Panc1 (cell line): ENCODE measurements around the gene WNK1. TPM values are rescaled to one million over a fixed set of nuclear protein-coding genes. Genes with fewer than 3 reads are reported as not detected.

Experiments used
- ATAC-seq: fragments of 200-7000 bp; cut with Tn5 transposase; 2 replicates; pipeline ENCODE4 v1.9.1; 2020; ENCODE audit warnings: mild to moderate bottlenecking, moderate library complexity
- BruUV-seq: library from RNA; stranded (reverse); fragments of 400-500 nt; replicated peaks from 2 replicates; lab custom pipeline; 2021; lab: Mats Ljungman, UMichigan
- CTCF ChIA-PET: fragments of 300-600 bp; sonication (Branson Sonifier 250); formaldehyde crosslinking; loops from one replicate; lab custom pipeline; 2022; ENCODE audit warnings: antibody characterized with exemption; lab: Charles Lee
- POLR2A ChIA-PET: fragments of 300-600 bp; sonication (Branson Sonifier 250); formaldehyde crosslinking; loops from one replicate; lab custom pipeline; 2022; ENCODE audit warnings: antibody characterized with exemption; lab: Charles Lee
- DNase-seq: peaks from one replicate; pipeline ENCODE4 v3.0.0-alpha.2; 2010; ENCODE audit warnings: low read depth, low spot score
- H3K27ac ChIP-seq: 2 replicates; pipeline ENCODE4 v1.5.1; 2011; ENCODE audit warnings: mild to moderate bottlenecking, low read length, inconsistent platforms
- H3K27me3 ChIP-seq: fragments of 200-500 bp; sonication (Bioruptor generic); 2 replicates; pipeline ENCODE4 v1.6.0; 2014; ENCODE audit warnings: low read length, inconsistent platforms; ENCODE audit not compliant: control insufficient read depth, insufficient read depth
- H3K36me3 ChIP-seq: fragments of 200-500 bp; sonication (Bioruptor generic); 2 replicates; pipeline ENCODE4 v1.5.1; 2014; ENCODE audit warnings: inconsistent platforms, mild to moderate bottlenecking, low read length, moderate library complexity; ENCODE audit not compliant: control insufficient read depth, insufficient read depth
- H3K4me1 ChIP-seq: 2 replicates; pipeline ENCODE4 v1.5.1; 2011; ENCODE audit warnings: inconsistent platforms, mild to moderate bottlenecking, low read length, moderate library complexity; ENCODE audit not compliant: control insufficient read depth, insufficient read depth
- H3K4me3 ChIP-seq, 2 experiments: 2 replicates each; pipeline ENCODE4 v1.5.1; 2011 to 2012; ENCODE audit warnings: low read depth in 2 of 2, low read length in 2 of 2, mild to moderate bottlenecking in 2 of 2, inconsistent platforms in 1 of 2, moderate library complexity in 1 of 2
- H3K9me3 ChIP-seq: fragments of 200-500 bp; sonication (Bioruptor generic); 2 replicates; pipeline ENCODE4 v1.5.1; 2014; ENCODE audit warnings: low read depth, mild to moderate bottlenecking, inconsistent platforms, low read length, moderate library complexity; ENCODE audit not compliant: control insufficient read depth, insufficient read depth
- CTCF ChIP-seq: fragments of 450-650 bp; IDR thresholded peaks from 2 replicates; pipeline ENCODE4 v1.5.1; 2017; ENCODE audit warnings: mild to moderate bottlenecking
- POLR2AphosphoS5 ChIP-seq: IDR thresholded peaks from 2 replicates; pipeline ENCODE4 v1.6.1; 2012; ENCODE audit warnings: mild to moderate bottlenecking, low read depth, low read length, moderate library complexity
- SIN3A ChIP-seq: IDR thresholded peaks from 2 replicates; pipeline ENCODE4 v1.6.1; 2012; ENCODE audit warnings: low read depth, mild to moderate bottlenecking, low read length, moderate library complexity, borderline replicate concordance; ENCODE audit not compliant: insufficient read depth
- TCF7L2 ChIP-seq: IDR thresholded peaks from 2 replicates; pipeline ENCODE4 v1.6.1; 2011; ENCODE audit warnings: mild to moderate bottlenecking, low read depth, low read length, inconsistent platforms
- in situ Hi-C: cut with HindIII; loops from 2 replicates; pipeline ENCODE4 v1.10.0; 2016; ENCODE audit warnings: low sequenced_read_pairs, low pct_unique_long_range_greater_than_20kb
- intact Hi-C: fragments of 100-400 bp; cut with micrococcal nuclease; formaldehyde crosslinking; loops from one replicate; pipeline ENCODE4 v1.10.0; 2022; ENCODE audit not compliant: unreplicated experiment
- total RNA-seq: library from RNA; stranded (reverse); gene quantifications from one replicate; pipeline ENCODE4 v1.2.1, GENCODE V29; 2021; ENCODE audit not compliant: unreplicated experiment
- TF ChIP-seq, protein P1 (sequence below), 2 experiments: IDR thresholded peaks; 2 replicates each; pipeline ENCODE4 v1.6.1; 2011 to 2012; ENCODE audit warnings: low read depth in 2 of 2, control low read depth in 1 of 2, low read length in 1 of 2, mild to moderate bottlenecking in 1 of 2, moderate library complexity in 1 of 2; ENCODE audit not compliant: insufficient read depth in 1 of 2

WNK1 gene
- total RNA-seq, 1 experiment from 2014 or later = 181 TPM

DNA sequence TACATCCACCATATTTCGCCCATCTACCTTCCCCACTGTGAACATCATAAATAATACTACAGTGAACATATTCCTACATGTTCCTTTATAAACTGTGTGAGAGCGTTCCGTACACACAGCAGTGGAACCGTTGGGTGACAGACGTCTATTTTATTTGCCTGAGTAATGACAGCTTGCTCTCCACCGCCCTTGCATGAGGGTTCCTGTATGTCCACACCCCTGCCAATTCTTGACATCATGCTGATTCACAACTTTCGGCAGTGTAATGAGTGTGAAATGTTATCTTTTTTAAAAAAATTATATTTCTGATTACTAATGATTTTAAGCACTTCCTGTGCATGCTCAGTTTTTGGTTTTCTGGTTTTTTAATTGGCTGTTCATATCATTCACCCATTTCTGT, 201.4 kb downstream of the WNK1 start:
- intact Hi-C loops = no loop called here
- Histone ChIP-seq H3K4me1 (peaks cover 5% of the 10 kb centered on the region; the same call in 1 of the 2 replicates), H3K4me3 (no peak overlapping the region), H3K9me3 (no peaks in the 10 kb centered on the region), H3K27ac (peak overlapping the region; percentile 73), H3K27me3 (no peaks in the 10 kb centered on the region), H3K36me3 (no peaks in the 10 kb centered on the region; the same call in 1 of the 2 replicates)
- in situ Hi-C loops = no loop called here
- ATAC-seq (no peak), DNase-seq (no peak)
- POLR2A ChIA-PET = interaction anchor here (0.6 kb wide), 1 partner anchor 139 kb away, joined by 4 read pairs; no protein-coding TSS in a partner anchor
- CTCF ChIA-PET = no interaction called here
- TF ChIP-seq POLR2AphosphoS5 (no peak), SIN3A (no peak), CTCF (no peak), TCF7L2 (no peak)
- TF ChIP-seq, protein P1, sequence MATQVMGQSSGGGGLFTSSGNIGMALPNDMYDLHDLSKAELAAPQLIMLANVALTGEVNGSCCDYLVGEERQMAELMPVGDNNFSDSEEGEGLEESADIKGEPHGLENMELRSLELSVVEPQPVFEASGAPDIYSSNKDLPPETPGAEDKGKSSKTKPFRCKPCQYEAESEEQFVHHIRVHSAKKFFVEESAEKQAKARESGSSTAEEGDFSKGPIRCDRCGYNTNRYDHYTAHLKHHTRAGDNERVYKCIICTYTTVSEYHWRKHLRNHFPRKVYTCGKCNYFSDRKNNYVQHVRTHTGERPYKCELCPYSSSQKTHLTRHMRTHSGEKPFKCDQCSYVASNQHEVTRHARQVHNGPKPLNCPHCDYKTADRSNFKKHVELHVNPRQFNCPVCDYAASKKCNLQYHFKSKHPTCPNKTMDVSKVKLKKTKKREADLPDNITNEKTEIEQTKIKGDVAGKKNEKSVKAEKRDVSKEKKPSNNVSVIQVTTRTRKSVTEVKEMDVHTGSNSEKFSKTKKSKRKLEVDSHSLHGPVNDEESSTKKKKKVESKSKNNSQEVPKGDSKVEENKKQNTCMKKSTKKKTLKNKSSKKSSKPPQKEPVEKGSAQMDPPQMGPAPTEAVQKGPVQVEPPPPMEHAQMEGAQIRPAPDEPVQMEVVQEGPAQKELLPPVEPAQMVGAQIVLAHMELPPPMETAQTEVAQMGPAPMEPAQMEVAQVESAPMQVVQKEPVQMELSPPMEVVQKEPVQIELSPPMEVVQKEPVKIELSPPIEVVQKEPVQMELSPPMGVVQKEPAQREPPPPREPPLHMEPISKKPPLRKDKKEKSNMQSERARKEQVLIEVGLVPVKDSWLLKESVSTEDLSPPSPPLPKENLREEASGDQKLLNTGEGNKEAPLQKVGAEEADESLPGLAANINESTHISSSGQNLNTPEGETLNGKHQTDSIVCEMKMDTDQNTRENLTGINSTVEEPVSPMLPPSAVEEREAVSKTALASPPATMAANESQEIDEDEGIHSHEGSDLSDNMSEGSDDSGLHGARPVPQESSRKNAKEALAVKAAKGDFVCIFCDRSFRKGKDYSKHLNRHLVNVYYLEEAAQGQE (IDR thresholded peaks at IDR 0.05; ENCODE audit: insufficient read depth in 1 of 2, low read depth in 2 of 2, low read length in 1 of 2) = no peak
- no TSS peak for BruUV-seq

DNA sequence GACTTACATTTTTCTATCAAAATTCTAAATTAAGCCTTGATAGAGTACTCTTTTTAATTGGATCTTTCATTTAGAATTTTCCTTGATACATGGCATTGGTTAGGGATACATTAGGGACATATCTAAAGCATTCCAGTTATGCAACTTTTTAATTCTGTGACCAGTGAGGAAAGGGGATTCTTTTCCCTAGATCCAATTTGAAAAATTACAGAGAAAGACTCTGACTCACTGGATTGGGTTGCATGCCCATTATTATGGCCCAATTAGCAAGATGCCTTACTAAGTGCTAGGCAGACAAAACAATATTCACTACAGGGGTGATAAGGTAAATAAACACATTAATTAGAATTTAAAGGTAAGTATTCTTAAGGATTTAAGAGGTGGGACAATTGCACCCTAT, 202.4 kb downstream of the WNK1 start:
- no peak overlapping the region for H3K4me3 ChIP-seq
- H3K9me3 ChIP-seq = no peaks in the 10 kb centered on the region
- in situ Hi-C loops (no loop called here), intact Hi-C loops (no loop called here)
- no peak for DNase-seq
- no peak for ATAC-seq
- H3K27ac ChIP-seq = no peak overlapping the region
- peaks cover 5% of the 10 kb centered on the region; the same call in 1 of the 2 replicates for H3K4me1 ChIP-seq
- no peaks in the 10 kb centered on the region for H3K36me3 ChIP-seq
- CTCF ChIA-PET = no interaction called here
- no peaks in the 10 kb centered on the region for H3K27me3 ChIP-seq
- POLR2A ChIA-PET = no interaction called here
- TF ChIP-seq TCF7L2 (no peak), SIN3A (no peak), POLR2AphosphoS5 (no peak), CTCF (no peak)
- TF ChIP-seq, protein P1 (IDR thresholded peaks at IDR 0.05; ENCODE audit: insufficient read depth in 1 of 2, low read depth in 2 of 2, low read length in 1 of 2) = no peak
- BruUV-seq = no TSS peak
